Heart left ventricle (tissue), 13 donors: ENCODE measurements around the gene NOC3L.

Experiments
- CTCF ChIP-seq, 12 donors: fragments of 200-600 bp; sonication (generic) in 4 of 12; IDR thresholded peaks; one replicate each; pipeline versions ENCODE4 v1.5.0 to v1.8.0; 2018 to 2022; ENCODE audit warnings: antibody characterized with exemption in 12 of 12, mild to moderate bottlenecking in 5 of 12
- POLR2A ChIP-seq, 2 donors: fragments of 450-650 bp; IDR thresholded peaks; one replicate each; pipeline ENCODE4 v1.6.1; 2017; ENCODE audit warnings: antibody characterized with exemption in 2 of 2, mild to moderate bottlenecking in 2 of 2, moderate library complexity in 2 of 2
- donor health status: ischemic (EF 13 %, LVEDD 7.1; RV severe dilation, severe dysfunction).
- donor health status: DM: no; HTN: yes; CAD: no.
- donor health status: DM: no; HTN: no; CAD: no.
- donor health status: ischemic (EF 25% LVEDD 6.9; RV normal size, moderate dysfunction).
- donor health status: ischemic (EF 25% LVEDD 5.7; RV mildly dilated, moderate dysfunction).
- donor health status: ischemic (EF 35%, LVEDD 5.7; RV mildly dilated, moderate dysfunction).
- donor health status: nonischemic (EF 11% LVEDD 7.7; RV severe dilation, severe dysfunction).
- donor health status: DM: yes; HTN: yes; CAD: no.
- donor health status: PGD.
- donor health status: ischemic (EF 29% LVEDD 5.4; RV normal size, mild dysfunction).
- donor health status: nonischemic (EF 23%, LVEDD 6.1; RV moderate dilation, normal function).

- TF ChIP-seq POLR2A (IDR thresholded peaks at IDR 0.05) (no peak), CTCF (IDR thresholded peaks at IDR 0.05) (no peak)
Measured at GRCh38 chr10:94299417-94299816, 63.3 kb downstream of the NOC3L start.
